GM21526 (cell line): Measurements from ENCODE around the gene GNA12.
A peak's percentile ranks its signal among the peaks of the same experiment; 100 is the strongest.

ENCODE experiments used
- ATAC-seq: cut with Tn5 transposase; IDR thresholded peaks from one replicate; pipeline ENCODE4 v1.9.1; 2021; ENCODE audit warnings: moderate library complexity; ENCODE audit not compliant: unreplicated experiment, low FRiP score

Gene GNA12

DNA sequence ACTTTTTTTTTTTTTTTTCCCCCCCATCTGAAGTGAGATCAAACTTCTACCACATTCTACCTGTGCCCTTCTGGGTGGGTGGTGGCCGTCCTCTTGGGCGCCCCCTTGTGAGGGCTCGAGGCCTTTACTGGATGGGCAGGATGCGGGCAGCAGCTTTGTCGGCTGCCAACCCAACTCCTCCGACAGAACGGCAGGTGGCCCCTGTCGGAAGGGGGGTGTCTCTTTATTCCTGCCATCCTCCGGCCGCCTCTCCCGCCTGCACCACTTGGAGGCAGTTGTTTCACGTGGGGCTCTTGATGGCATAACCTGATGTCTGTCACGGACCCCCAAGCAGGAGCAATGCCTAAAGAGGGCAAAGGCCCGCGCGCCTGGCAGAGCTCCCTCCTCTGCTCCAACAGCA, 125.1 kb downstream of the GNA12 start:
- no peak for ATAC-seq

DNA sequence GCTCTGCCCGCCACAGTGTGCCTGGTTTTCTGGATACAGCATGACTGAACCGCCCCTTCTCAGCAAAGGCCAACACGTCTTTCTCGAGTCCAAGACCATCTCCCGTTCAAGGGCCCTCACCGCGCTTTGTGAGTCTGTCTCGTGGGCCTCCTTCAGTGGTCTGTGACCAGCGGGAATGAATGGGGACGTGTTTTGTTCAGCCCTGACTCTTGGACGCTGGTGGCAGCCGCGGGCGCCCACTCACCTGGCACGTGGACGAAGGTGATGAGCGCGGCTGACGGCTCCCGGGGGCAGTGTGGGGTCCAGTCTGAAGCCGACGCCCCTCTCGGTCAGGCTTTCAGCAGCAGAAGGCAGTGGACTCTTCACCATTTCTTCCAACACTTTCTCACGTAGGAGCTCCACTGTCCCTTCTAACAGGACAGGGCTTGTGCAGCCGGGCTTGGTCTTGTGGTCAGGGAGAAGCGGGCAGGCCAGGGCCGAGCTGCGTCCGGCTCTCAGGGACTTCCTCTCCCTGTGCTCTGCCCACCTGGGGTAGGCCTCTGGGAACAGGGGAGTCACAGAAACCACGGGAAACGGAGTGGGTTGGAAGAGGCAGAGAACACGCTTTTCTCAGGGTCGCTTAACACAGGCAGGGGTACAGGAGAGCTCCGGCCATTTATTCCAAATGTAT, 125.7 kb downstream of the GNA12 start:
- no peak for ATAC-seq

DNA sequence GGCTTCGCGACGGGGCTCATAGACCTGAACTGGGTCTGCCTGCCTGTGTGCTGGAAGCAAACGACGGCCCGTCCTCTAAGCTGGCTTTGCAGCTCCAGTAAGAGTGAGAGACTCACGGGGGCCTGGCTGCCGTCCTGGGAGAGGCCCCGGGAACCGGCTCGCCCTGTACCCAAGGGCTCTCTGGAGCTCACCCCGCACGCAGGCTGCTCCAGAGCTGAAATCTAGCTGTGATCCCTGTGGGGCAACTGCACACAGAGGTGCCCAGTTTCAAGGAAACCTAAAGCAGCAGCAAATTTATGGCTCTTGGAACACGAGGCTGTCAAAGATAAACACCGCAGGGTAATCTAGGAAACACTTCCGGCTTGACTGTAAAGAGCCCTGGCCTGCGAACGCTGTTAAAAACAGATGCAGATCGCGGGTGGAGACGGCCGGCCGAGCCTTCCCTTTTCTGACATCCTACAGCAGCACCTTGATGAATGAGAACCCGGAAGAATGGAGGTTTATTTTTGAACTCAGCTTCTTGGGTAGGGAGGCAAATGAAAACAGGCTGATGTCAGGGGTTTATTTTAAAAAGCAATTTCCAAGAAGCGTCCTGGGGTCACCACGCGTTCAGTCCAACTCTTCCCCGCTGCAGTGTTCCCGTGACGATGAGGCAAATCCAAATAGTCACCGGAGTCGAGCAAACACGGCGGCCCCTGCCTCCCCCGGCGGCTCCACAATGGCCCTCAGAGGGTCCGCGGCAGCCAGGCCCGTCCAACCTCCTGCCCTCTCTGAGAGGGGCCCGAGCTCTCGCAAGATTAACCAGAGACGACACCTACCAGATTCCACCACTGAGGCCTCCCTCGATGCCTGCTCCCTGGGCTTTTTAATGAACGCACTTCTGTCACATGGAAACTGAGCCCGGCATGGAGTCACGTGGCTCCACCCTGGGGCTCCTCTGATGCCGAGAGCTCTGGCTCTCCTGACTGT, 126.5 kb downstream of the GNA12 start:
- ATAC-seq = no peak

DNA sequence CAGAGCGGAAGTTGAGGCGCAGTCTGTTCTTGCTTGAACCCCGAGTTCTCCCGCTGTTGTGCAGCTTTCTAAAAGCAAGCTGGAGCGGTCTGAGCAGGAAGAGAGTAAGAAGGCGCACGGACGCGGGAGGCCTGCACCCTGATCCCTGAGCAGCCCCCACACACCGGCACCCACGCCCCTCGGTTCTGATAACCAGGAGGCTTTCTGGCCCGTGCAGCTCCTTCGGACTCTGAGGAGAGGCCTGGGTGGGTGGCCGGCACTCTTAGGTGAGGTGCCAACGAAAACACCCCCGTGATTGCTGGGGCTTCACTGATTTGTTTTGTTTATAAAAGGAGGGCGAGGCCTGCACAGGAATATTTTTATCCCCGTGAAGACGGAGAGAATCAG, 127.2 kb downstream of the GNA12 start:
- ATAC-seq = no peak

DNA sequence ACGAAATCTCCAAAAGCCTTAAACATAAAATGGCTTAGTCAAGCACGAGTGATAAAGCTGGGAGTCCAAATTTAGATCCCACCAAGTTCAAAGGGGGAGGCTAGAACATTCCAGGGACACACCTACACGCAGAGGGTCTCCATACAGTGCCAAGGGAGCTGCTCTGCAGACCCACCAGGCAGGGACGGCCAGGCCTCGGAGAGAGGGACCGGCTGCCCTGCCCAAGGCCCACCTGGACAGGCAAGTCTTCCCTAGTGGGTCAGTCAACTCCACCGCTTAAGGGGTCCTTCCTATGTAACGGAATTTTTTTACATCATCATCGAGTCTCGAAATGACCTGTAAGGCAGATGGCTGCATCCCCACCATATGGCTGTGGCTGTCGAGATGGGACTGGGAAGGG, 127.6 kb downstream of the GNA12 start:
- ATAC-seq = no peak

DNA sequence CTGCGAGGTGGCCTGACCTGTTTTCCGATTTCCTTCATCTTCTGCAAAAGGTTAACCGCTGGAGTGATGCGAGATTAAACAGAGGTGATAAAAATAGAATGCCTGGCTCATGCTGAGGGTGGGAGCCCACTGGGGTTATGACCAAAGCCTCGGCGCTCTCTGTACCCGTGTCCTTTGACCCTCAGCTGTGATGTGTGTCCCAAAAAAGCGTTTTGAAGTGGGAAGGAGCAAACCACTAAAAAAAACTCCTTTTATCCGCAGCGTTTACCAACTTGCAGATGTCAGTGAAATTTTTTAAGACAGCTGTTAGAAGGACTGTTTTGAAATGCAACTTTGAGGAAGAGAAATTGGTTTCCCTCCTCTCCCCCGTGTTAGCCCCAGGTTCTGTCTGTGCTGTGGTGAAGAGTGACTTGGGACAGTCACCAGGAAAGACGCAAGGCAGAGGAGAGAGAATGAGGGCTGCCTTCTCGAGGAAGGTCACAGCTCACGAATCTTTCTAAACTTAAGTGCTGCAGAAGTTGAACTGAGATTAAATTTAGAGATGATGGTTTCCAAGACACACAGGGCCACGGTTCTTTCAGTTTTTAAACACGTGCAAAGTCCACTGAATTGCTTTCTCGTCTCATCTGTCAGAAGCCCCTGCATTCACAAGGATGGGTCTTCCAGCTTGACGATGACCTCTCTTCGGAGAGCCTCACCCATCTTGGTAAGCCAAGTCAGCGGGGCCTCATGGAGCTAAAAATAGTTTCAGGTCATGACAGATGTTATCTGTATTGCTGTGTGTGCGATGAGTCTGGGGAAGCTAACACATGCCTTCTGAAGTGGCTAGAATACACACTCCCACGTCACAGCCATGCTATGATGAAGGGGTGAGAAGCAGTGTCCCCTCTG, 128.5 kb downstream of the GNA12 start:
- ATAC-seq = no peak

DNA sequence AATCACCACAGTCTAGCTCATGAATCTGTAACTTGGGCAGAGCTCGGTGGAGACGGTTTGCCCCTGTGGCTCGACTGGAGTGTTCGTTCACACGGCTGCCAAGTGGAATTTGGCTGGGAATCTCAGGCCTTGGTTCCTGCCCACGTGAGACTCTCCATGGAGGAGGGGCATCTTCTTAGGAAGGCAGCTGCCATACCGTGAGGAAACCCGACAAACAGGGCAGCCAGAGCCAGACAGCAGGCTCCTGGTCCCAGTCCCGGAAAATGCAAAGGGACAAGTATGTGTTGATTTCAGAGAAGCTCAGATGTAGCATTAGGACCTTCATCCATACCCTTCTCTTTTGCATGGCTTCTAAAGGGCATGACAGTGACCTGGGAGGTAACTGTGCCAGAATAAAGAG, 129.5 kb downstream of the GNA12 start:
- no peak for ATAC-seq

DNA sequence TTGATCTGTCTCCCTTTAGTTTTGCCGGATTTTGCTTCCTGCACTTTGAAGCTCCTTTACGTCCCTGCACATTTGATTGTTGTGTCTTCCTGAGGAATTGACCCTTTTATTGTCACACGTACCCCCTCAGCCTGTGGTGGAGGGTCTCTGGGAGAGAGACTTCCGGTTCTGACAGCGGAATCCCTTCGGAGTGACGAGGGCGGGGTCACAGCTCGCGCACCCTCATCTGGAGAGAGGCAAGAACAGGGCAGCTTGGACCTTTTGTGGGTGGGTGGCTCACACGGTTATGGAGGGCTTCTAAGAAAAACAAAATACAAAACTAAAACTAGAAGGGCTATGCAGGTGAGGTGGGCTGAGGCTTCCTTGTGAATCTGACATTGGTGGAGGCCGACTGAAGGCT, 130.1 kb downstream of the GNA12 start:
- no peak for ATAC-seq

DNA sequence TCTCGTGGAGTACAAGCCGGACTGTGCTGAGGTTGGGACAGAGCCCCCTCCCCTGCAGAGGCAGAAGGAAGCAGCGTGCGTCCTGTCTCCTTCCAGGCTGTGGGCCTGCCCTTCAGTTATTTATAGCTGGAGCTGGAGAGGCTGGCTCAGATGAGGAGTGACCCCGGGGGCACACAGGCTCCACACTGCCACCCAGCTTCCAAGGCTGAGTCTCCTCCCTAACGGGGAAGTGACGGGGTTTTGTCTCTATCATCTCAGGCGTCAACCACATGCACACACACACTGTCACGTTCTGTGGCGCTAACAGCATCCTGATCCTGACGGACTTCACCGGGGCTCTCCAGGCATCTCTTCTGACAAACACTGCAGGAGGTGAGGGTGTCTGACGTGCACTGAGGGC, 130.7 kb downstream of the GNA12 start:
- ATAC-seq = no peak

DNA sequence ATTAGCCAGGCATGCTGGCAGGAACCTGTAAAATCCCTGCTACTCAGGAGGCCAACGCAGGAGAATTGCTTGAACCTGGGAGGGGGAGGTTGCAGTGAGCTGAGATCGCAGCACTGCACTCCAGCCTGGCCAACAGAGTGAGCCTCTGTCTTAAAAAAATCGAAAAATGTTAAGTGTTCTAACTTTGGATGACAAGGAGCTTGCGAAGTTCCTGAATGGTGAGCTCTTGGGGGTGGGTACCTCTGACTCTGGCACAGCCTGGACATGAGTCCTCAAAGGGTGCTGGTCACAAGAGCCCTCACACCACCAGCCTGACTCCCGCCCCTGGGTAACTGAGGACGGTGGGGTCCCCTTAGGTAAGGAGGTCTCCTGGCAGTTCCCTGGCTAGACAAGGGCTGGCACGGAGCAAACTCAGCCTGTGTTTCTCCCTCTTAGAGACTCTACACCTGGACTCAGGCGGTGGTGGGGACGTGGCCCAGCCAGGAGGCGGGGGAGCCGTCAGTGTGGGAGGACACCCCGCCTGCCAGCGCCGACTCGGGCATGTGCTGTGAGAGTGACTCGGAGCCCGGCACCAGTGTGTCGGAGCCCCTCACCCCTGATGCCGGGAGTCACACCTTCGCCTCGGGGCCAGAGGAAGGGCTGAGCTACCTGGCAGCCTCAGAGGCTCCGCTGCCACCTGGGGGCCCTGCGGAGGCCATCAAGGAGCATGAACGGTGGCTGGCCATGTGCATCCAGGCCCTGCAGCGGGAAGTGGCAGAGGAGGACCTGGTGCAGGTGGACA, 132.0 kb downstream of the GNA12 start:
- no peak for ATAC-seq

DNA sequence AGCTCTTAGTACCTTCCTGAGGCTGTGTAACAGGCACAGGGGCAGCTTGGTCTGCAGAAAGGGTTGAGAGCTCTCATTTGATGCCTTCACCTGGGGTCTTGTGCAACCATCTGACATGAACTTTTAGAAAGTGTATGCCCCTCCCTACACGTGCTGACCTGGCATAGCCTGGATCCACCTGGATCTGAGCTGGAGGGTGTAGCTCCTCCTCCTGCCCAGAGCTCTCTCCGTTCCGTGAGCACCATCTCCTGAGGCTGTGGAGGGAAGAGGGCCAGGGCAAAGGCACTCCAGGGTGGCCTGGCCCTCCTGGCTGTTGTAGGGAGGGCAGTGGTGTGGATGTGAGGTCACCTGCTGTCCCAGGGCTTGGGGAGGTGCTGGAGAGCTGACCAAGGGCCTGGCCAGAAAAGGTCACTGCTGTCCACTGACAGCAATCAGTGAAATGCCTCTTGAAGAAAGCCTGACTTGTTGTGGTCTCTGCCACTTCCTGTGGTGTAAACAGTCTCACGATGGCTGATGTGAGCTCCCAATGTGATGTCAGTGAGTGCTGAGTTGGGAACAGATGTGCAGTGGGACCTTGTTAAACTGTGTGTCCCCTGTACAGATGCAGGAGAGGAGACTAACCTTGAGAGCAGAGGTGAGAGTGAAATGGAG, 133.1 kb downstream of the GNA12 start:
- ATAC-seq = no peak

DNA sequence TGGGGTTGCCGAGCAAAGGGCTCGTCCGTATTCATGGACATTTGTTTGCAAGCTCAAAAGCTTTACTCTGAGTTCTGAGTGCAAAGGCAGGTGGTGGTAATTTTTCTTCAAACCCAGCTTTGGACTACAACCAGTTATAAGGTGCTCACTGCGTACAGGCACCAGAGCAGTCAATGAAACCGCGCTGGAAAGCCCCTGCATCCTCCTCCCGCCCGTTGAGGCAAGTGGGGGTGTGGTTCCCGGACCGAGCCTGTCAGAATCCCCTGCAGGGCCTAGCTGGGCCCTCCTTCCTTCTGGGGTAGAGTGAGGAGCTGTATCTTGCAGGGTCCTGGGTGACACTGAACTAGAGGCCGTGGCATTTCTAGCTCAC, 133.8 kb downstream of the GNA12 start:
- peak; percentile 50 for ATAC-seq

DNA sequence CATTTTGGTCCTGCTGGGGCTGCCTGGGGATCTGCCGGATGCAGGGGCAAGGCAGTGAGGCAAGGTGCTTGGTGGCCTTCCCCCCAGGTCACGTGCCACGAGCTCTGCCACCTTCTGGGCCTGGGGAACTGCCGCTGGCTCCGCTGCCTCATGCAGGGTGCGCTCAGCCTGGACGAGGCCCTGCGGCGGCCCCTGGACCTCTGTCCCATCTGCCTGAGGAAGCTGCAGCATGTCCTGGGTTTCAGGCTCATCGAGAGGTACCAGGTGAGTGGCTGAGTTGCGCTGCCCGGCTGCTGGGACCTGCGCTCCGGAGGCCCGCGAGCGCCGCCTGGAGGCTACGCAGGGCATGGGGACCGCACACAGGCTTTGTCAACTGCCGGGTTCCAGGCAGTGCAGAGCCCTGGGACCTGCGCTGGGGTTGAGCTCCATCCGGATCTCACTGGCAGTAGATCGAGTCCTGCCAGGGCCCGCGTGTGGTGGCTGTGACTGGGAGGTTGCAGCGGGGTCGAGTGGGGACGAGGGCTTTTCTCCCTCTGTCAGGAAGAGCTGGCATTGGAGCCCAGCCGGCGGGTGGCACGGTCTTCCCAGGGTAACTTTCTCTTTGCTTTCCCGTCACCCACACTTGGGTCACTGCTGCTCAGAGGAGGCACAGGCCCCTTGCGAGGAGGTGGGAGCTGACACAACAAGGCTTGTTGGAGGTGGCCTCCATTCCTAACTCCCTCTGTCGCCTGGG, 134.4 kb downstream of the GNA12 start:
- peak; percentile 79 for ATAC-seq

DNA sequence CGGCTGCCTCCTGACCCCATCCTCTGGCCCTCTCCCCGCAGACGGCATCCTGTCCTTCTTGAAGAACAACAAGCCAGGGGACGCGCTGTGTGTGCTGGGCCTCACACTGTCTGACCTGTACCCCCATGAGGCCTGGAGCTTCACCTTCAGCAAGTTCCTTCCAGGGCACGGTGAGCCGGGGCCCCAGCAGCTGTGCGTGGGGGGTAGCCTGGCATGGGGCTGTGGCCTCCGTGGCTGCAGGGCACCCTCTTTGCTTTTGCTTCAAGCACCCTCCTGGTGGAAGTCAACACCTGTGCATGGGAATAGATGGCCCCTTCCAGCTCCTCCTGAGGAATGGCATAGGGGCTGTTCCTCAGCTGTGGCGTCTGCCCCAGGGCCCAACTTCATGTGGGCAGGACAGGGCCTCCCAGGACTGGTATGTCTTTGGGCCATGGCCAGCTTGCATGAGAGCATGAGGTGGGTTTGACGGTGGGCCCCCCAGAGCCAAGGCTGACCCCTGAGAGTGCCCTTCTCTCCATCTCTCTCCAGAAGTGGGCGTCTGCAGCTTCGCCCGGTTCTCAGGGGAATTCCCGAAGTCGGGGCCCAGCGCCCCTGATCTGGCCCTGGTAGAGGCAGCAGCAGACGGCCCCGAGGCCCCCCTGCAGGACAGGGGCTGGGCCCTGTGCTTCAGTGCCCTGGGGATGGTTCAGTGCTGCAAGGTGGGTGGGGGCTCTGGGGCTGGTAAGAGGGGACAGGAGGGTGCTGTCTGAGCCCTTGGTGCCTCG, 135.4 kb downstream of the GNA12 start:
- ATAC-seq = no peak

DNA sequence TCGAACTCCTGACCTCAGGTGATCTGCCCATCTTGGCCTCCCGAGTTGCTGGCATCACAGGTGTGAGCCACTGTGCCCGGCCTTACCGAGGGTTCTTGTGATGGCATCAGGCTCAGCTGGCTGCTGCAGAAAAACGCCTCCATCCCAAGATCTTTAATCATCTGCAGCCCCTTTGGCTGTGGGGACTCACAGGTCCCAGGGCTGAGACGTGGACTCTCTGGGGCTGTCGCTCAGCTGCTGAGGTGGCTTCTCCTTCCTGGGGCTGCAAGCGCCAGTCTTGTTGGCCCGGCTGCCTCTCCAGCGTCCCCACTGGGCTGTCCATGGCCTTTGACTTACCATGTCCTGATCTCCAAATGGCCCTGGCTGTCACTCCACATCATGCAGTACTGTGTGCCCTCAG, 136.1 kb downstream of the GNA12 start:
- no peak for ATAC-seq

DNA sequence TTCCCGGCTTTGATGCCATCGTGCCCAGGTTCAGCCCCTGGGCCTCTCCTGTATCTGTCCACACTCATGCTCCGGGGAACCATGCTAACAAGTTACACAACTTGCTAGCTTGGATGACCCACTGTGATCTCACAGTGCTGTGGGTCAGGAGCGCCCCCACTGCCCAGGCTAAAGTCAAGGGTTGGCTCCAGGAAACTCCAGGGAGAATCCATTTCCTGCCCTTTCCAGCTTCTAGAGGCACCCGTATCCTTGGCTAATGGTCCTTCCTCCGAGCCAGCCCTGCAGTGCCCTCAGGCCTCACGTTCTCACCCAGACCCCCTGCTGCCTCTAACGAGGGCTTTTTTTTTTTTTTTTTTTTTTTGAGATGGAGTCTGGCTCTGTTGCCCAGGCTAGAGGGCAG, 136.6 kb downstream of the GNA12 start:
- no peak for ATAC-seq

DNA sequence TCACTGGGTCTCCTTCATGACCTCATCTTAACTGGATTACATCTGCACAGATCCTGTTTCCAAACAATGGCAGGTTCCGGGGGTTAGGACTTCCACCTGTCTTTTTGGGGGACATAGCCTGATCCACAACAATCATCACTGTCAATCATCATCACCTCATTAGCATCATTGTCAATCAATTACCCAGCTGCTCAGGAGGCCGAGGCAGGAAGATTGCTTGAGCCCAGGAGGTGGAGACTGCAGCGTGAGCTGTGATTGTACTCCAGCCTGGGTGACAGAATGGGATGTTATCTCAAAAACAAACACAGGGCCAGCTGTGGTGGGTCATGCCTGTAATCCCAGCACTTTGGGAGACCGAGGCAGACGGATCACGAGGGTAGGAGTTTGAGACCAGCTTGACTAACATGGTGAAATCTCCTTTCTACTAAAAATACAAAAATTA, 137.4 kb downstream of the GNA12 start:
- no peak for ATAC-seq

DNA sequence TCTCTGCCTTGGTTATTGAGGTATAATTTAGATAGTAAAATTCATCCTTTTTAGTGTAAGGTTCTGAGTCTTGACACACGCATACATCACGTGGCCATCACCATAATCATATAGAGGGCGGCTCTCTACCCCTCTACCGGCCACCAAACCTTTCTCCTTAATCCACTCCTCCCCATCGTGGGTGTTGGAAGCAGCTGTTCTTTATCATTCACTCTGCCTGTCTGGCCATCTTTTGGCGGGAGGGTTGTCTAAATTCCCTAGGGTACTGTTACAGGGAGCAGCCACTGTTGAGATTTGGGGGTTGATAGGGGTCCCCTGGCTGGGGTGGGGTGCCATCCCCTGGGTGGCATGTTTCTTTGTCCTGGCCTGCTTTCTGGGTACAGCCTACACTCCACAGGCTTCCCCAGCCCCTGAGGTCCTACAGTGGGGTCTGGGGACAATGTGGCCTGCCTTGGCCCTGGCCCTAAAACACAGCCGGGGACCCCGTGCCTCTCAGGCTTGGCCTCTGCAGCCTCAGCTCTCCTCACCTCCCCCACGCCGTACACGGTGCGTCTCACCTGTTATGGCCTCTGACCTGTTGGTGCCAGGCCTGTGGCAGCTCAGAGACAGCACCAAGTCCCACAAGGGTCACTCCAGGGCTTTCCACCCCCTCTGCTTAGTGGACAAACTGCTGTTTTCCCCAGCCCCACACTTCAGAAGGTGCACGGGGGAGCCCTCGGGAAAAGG, 138.6 kb downstream of the GNA12 start:
- ATAC-seq = no peak
